GM19043 (cell line): ENCODE results near the gene RBMY1E.
"Not testable (repeated sequence)": the region's sequence is repeated elsewhere in the genome, so short reads cannot be mapped to it uniquely, and the experiment has no call there.

Source experiments
- ATAC-seq: cut with Tn5 transposase; IDR thresholded peaks from one replicate; pipeline ENCODE4 v1.9.1; 2021; ENCODE audit warnings: low read depth; ENCODE audit not compliant: unreplicated experiment

RBMY1E gene

DNA sequence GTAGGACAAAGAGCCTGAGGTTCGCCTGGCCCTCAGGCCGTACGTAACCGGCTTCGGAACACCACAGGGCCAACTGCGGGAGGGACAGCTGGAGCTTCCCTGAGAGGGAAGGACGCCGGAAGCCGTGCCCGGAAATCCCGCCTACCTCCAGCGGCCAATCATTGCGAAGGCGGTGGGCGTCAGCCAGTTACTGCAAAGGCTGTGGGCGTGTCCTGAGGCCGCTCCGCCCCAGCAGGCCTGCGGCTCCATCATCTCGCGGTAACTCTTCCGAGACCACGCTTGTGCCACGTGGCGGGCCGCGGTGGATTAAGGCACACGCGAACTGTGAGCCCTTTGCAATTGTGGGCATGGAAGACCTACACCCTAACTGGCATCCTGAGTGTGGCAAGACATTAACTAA lies at the start of gene RBMY1E:
Gene RBMY1E, minus strand, starts transcription at position 101 of the 400 bp plus-strand sequence. CDS start 1,978 bp downstream, outside the sequence.
- ATAC-seq, result not testable (repeated sequence)

DNA sequence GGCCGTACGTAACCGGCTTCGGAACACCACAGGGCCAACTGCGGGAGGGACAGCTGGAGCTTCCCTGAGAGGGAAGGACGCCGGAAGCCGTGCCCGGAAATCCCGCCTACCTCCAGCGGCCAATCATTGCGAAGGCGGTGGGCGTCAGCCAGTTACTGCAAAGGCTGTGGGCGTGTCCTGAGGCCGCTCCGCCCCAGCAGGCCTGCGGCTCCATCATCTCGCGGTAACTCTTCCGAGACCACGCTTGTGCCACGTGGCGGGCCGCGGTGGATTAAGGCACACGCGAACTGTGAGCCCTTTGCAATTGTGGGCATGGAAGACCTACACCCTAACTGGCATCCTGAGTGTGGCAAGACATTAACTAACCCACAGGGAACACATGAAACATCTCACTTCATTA lies 23.4 kb downstream of the RBMY1E start, which contains the start of gene RBMY1D:
Gene RBMY1D, minus strand, starts transcription at position 101 of the 400 bp plus-strand sequence. CDS start 2,013 bp downstream, outside the sequence.
- ATAC-seq, result not testable (repeated sequence)

DNA sequence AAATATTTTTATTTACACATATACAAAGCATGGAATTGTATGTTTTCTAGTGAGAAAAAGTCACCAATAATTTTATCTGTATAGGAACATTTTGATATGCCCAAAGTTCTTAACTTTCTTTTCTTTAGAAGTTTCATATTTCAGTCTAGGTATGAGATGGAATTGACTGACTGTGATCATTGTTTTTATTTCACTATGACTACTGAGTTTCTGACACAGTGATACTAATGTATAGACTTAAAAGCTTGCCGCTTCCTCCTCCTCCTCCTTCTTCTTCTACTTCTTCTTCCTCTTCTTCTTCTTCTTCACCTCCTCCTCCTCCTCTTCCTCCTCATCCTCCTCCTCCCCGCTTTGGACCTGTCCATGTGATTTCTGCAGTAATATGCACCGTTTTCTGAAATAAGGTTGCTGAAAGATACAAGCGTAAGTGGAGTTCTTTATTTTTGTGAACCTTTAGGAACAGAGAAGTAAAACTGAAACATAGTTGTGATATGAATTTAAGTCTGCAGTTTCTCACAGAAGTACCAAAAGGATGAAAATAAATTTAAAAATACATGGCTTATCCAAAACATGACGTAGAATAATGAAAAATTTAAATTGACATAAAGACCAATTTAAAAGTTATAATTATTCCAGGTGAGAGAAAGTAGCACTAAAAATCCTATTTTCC lies 48.3 kb downstream of the RBMY1E start:
- peak; percentile 92 for ATAC-seq
